ENCODE data around the gene GINS3.

Gene GINS3

GRCh38 chr16:58425756-58426494 is 33.7 kb downstream of the GINS3 start:
- WGBS, 2 experiments (ENCODE audit: insufficient coverage in 2 of 2): 86 to 88% methylated on average over 7 to 10 of the region's 10 CpGs
- no peak overlapping the region for H3K4me3 ChIP-seq (ENCODE audit: extremely low read depth, insufficient read depth, low read length, poor library complexity, severe bottlenecking)
- no peaks in the 10 kb centered on the region for H3K9me3 ChIP-seq (ENCODE audit: control insufficient read depth, low read length)
- H3K4me1 ChIP-seq (ENCODE audit: control insufficient read depth, insufficient read depth, low read length, poor library complexity, severe bottlenecking): no peaks in the 10 kb centered on the region
- no peaks in the 10 kb centered on the region for H3K36me3 ChIP-seq (ENCODE audit: control insufficient read depth, insufficient read depth, low read length)
- H3K27ac ChIP-seq (ENCODE audit: low read depth, low read length, severe bottlenecking): no peak overlapping the region

- Histone ChIP-seq H3K4me1 (ENCODE audit: control insufficient read depth, insufficient read depth, low read length, poor library complexity, severe bottlenecking) (no peaks in the 10 kb centered on the region), H3K4me3 (ENCODE audit: extremely low read depth, insufficient read depth, low read length, poor library complexity, severe bottlenecking) (no peak overlapping the region), H3K27ac (ENCODE audit: low read depth, low read length, severe bottlenecking) (no peak overlapping the region), H3K9me3 (ENCODE audit: control insufficient read depth, low read length) (no peaks in the 10 kb centered on the region), H3K36me3 (ENCODE audit: control insufficient read depth, insufficient read depth, low read length) (no peaks in the 10 kb centered on the region)
- 80 to 92% methylated on average over 1 to 2 of the region's 2 CpGs for WGBS, 2 experiments (ENCODE audit: insufficient coverage in 2 of 2)
Measured at GRCh38 chr16:58426966-58427365, 34.7 kb downstream of the GINS3 start.

- H3K4me1 ChIP-seq (ENCODE audit: control insufficient read depth, insufficient read depth, low read length, poor library complexity, severe bottlenecking): no peaks in the 10 kb centered on the region
- H3K27ac ChIP-seq (ENCODE audit: low read depth, low read length, severe bottlenecking): no peak overlapping the region
- H3K36me3 ChIP-seq (ENCODE audit: control insufficient read depth, insufficient read depth, low read length): no peaks in the 10 kb centered on the region
- no peak overlapping the region for H3K4me3 ChIP-seq (ENCODE audit: extremely low read depth, insufficient read depth, low read length, poor library complexity, severe bottlenecking)
- 88 to 91% methylated on average over 8 to 10 of the region's 11 CpGs for WGBS, 2 experiments (ENCODE audit: insufficient coverage in 2 of 2)
- H3K9me3 ChIP-seq (ENCODE audit: control insufficient read depth, low read length): no peaks in the 10 kb centered on the region
Measured at GRCh38 chr16:58428621-58429542, 36.6 kb downstream of the GINS3 start.

- Histone ChIP-seq H3K9me3 (ENCODE audit: control insufficient read depth, low read length) (no peaks in the 10 kb centered on the region), H3K27ac (ENCODE audit: low read depth, low read length, severe bottlenecking) (no peak overlapping the region), H3K4me1 (ENCODE audit: control insufficient read depth, insufficient read depth, low read length, poor library complexity, severe bottlenecking) (no peaks in the 10 kb centered on the region), H3K36me3 (ENCODE audit: control insufficient read depth, insufficient read depth, low read length) (no peaks in the 10 kb centered on the region), H3K4me3 (ENCODE audit: extremely low read depth, insufficient read depth, low read length, poor library complexity, severe bottlenecking) (no peak overlapping the region)
- 87 to 93% methylated on average over 6 of the region's 6 CpGs for WGBS, 2 experiments (ENCODE audit: insufficient coverage in 2 of 2)
Measured at GRCh38 chr16:58430718-58431117, 38.4 kb downstream of the GINS3 start.

GRCh38 chr16:58433569-58433951 is 41.3 kb downstream of the GINS3 start:
- WGBS, 2 experiments (ENCODE audit: insufficient coverage in 2 of 2): 66 to 72% methylated on average over 3 to 4 of the region's 4 CpGs

GRCh38 chr16:58435779-58436178 is 43.5 kb downstream of the GINS3 start:
- Histone ChIP-seq H3K9me3 (ENCODE audit: control insufficient read depth, low read length) (no peaks in the 10 kb centered on the region), H3K4me3 (ENCODE audit: extremely low read depth, insufficient read depth, low read length, poor library complexity, severe bottlenecking) (no peak overlapping the region)
- WGBS, 2 experiments (ENCODE audit: insufficient coverage in 2 of 2): 88% methylated on average over 1 of the region's 2 CpGs; no CpG with 5 or more reads in 1 of the 2 experiments

More at GRCh38 chr16:58433569-58433951, 41.3 kb downstream of the GINS3 start:
- no peaks in the 10 kb centered on the region for H3K9me3 ChIP-seq (ENCODE audit: control insufficient read depth, low read length)
- no peak overlapping the region for H3K27ac ChIP-seq (ENCODE audit: low read depth, low read length, severe bottlenecking)
- H3K4me3 ChIP-seq (ENCODE audit: extremely low read depth, insufficient read depth, low read length, poor library complexity, severe bottlenecking): no peak overlapping the region
- no peaks in the 10 kb centered on the region for H3K36me3 ChIP-seq (ENCODE audit: control insufficient read depth, insufficient read depth, low read length)
- no peaks in the 10 kb centered on the region for H3K4me1 ChIP-seq (ENCODE audit: control insufficient read depth, insufficient read depth, low read length, poor library complexity, severe bottlenecking)

GRCh38 chr16:58440131-58440530 is 47.9 kb downstream of the GINS3 start:
- WGBS, 2 experiments (ENCODE audit: insufficient coverage in 2 of 2): 94 to 100% methylated on average over 2 of the region's 3 CpGs

More at GRCh38 chr16:58435779-58436178, 43.5 kb downstream of the GINS3 start:
- Histone ChIP-seq H3K4me1 (ENCODE audit: control insufficient read depth, insufficient read depth, low read length, poor library complexity, severe bottlenecking) (no peaks in the 10 kb centered on the region), H3K27ac (ENCODE audit: low read depth, low read length, severe bottlenecking) (no peak overlapping the region), H3K36me3 (ENCODE audit: control insufficient read depth, insufficient read depth, low read length) (no peaks in the 10 kb centered on the region)

GRCh38 chr16:58442547-58442946 is 50.3 kb downstream of the GINS3 start:
- Histone ChIP-seq H3K27ac (ENCODE audit: low read depth, low read length, severe bottlenecking) (no peak overlapping the region), H3K36me3 (ENCODE audit: control insufficient read depth, insufficient read depth, low read length) (no peaks in the 10 kb centered on the region), H3K9me3 (ENCODE audit: control insufficient read depth, low read length) (no peaks in the 10 kb centered on the region), H3K4me1 (ENCODE audit: control insufficient read depth, insufficient read depth, low read length, poor library complexity, severe bottlenecking) (no peaks in the 10 kb centered on the region), H3K4me3 (ENCODE audit: extremely low read depth, insufficient read depth, low read length, poor library complexity, severe bottlenecking) (no peak overlapping the region)
- 78% methylated on average over 5 of the region's 5 CpGs for WGBS, 2 experiments (ENCODE audit: insufficient coverage in 2 of 2)

More at GRCh38 chr16:58440131-58440530, 47.9 kb downstream of the GINS3 start:
- no peak overlapping the region for H3K27ac ChIP-seq (ENCODE audit: low read depth, low read length, severe bottlenecking)
- no peaks in the 10 kb centered on the region for H3K4me1 ChIP-seq (ENCODE audit: control insufficient read depth, insufficient read depth, low read length, poor library complexity, severe bottlenecking)
- H3K9me3 ChIP-seq (ENCODE audit: control insufficient read depth, low read length): no peaks in the 10 kb centered on the region
- H3K36me3 ChIP-seq (ENCODE audit: control insufficient read depth, insufficient read depth, low read length): no peaks in the 10 kb centered on the region
- no peak overlapping the region for H3K4me3 ChIP-seq (ENCODE audit: extremely low read depth, insufficient read depth, low read length, poor library complexity, severe bottlenecking)

GRCh38 chr16:58443783-58444182 is 51.5 kb downstream of the GINS3 start:
- Histone ChIP-seq H3K9me3 (ENCODE audit: control insufficient read depth, low read length) (no peaks in the 10 kb centered on the region), H3K4me1 (ENCODE audit: control insufficient read depth, insufficient read depth, low read length, poor library complexity, severe bottlenecking) (no peaks in the 10 kb centered on the region), H3K36me3 (ENCODE audit: control insufficient read depth, insufficient read depth, low read length) (no peaks in the 10 kb centered on the region), H3K27ac (ENCODE audit: low read depth, low read length, severe bottlenecking) (no peak overlapping the region), H3K4me3 (ENCODE audit: extremely low read depth, insufficient read depth, low read length, poor library complexity, severe bottlenecking) (no peak overlapping the region)
- WGBS, 2 experiments (ENCODE audit: insufficient coverage in 2 of 2): 85 to 89% methylated on average over 4 of the region's 4 CpGs

- 83 to 100% methylated on average over 1 to 2 of the region's 2 CpGs for WGBS, 2 experiments (ENCODE audit: insufficient coverage in 2 of 2)
- Histone ChIP-seq H3K4me1 (ENCODE audit: control insufficient read depth, insufficient read depth, low read length, poor library complexity, severe bottlenecking) (no peaks in the 10 kb centered on the region), H3K27ac (ENCODE audit: low read depth, low read length, severe bottlenecking) (no peak overlapping the region), H3K36me3 (ENCODE audit: control insufficient read depth, insufficient read depth, low read length) (no peaks in the 10 kb centered on the region), H3K4me3 (ENCODE audit: extremely low read depth, insufficient read depth, low read length, poor library complexity, severe bottlenecking) (no peak overlapping the region), H3K9me3 (ENCODE audit: control insufficient read depth, low read length) (no peaks in the 10 kb centered on the region)
Measured at GRCh38 chr16:58444265-58444664, 52.0 kb downstream of the GINS3 start.

All from mesodermal cell (in vitro differentiated cells).